Measurements from ENCODE around the gene ATP2B2.

GRCh38 chr3:10379161-10379560, 126.2 kb downstream of the ATP2B2 start:
- no peak for TF ChIP-seq EZH2 (IDR thresholded peaks at IDR 0.05; ENCODE audit: borderline replicate concordance, insufficient read depth, low read depth, low read length, poor library complexity, severe bottlenecking)
- TF ChIP-seq CTCF (IDR thresholded peaks at IDR 0.05), result no peak

Measured in B cell (primary cell).